Uterine smooth muscle cell (primary cell): Measurements from ENCODE around the gene MS4A12. TPM values are rescaled to one million over a fixed set of nuclear protein-coding genes. Genes with fewer than 3 reads are reported as not detected.

Experiments used
- total RNA-seq: library from RNA; depleted of rRNA; stranded (reverse); fragments of >200 nt; gene quantifications from 2 replicates; pipeline ENCODE4 v1.2.3, GENCODE V29; 2014

MS4A12 gene, protein sequence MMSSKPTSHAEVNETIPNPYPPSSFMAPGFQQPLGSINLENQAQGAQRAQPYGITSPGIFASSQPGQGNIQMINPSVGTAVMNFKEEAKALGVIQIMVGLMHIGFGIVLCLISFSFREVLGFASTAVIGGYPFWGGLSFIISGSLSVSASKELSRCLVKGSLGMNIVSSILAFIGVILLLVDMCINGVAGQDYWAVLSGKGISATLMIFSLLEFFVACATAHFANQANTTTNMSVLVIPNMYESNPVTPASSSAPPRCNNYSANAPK
- not detected in 2 replicates for total RNA-seq

GRCh38 chr11:60492488-60493009, at the start of gene MS4A12:
Gene MS4A12, plus strand, starts transcription at chr11:60492778. Its CDS starts 4,541 bp downstream, at chr11:60497319.

DNA sequence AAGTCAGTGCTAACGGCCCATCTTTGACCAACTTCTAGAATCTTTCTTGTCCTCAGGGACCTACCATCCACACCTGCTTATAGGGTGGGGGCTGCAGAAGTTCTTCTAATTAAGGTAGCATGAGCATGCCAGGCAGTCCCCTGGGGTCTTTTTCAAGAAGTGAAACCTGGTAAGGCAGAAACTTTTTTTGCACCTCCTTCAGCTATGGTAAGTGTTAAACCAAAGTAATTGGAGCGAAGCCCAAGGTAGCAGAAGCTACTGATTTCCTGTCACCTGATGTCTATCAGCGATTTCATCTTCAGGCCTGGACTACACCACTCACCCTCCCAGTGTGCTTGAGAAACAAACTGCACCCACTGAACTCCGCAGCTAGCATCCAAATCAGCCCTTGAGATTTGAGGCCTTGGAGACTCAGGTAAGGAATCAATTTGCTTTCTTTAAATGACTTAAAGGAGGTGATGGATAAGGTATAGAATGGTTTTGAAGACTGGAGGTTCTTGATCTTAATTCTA, 37.0 kb upstream of the MS4A12 start, which contains the start of gene MS4A1:
Gene MS4A1, plus strand, starts transcription at position 317 of the 512 bp plus-strand sequence. CDS start 6,528 bp downstream, outside the sequence.

GRCh38 chr11:60515144-60515855, 22.7 kb downstream of the MS4A12 start, which contains the start of gene MS4A13:
Gene MS4A13, plus strand, starts transcription at chr11:60515392. Its CDS starts 2,692 bp downstream, at chr11:60518084.

Other genes with a start within 250 kb of the MS4A12 start
- not detected in 2 replicates for gene MS4A4E, start 249.6 kb upstream of the MS4A12 start, total RNA-seq
- not detected in 2 replicates for gene MS4A4A, start 212.1 kb upstream of the MS4A12 start, total RNA-seq
- not detected in 2 replicates for gene MS4A6E, start 165.5 kb upstream of the MS4A12 start, total RNA-seq
- not detected in 2 replicates for gene MS4A7, start 114.2 kb upstream of the MS4A12 start, total RNA-seq
- not detected in 2 replicates for gene MS4A14, start 96.3 kb upstream of the MS4A12 start, total RNA-seq
- not detected in 2 replicates for gene MS4A5, start 63.2 kb upstream of the MS4A12 start, total RNA-seq
- gene MS4A1, start 36.9 kb upstream of the MS4A12 start, total RNA-seq, result not detected in 2 replicates
- gene MS4A13, start 22.6 kb downstream of the MS4A12 start, total RNA-seq, result not detected in 2 replicates
- gene MS4A8, start 206.8 kb downstream of the MS4A12 start, total RNA-seq, result not detected in 2 replicates
- gene MS4A18, start 231.9 kb downstream of the MS4A12 start, total RNA-seq, result not detected in 2 replicates